Measurements from ENCODE around the gene CA14.
"Not testable (repeated sequence)": the region's sequence is repeated elsewhere in the genome, so short reads cannot be mapped to it uniquely, and the experiment has no call there.

CA14 gene

GRCh38 chr1:150236614-150237100 is 20.9 kb upstream of the CA14 start:
- DNase-seq, result no peak

GRCh38 chr1:150237176-150237575 is 20.4 kb upstream of the CA14 start:
- not testable (repeated sequence) for DNase-seq

GRCh38 chr1:150237746-150238145 is 19.8 kb upstream of the CA14 start:
- no peak for DNase-seq

GRCh38 chr1:150243003-150243402 is 14.6 kb upstream of the CA14 start:
- DNase-seq, result no peak

- no peak for DNase-seq
These were observed 7.6 kb upstream of the CA14 start for GRCh38 chr1:150249936-150250335.

- no peak for DNase-seq
These were observed 1.4 kb upstream of the CA14 start for GRCh38 chr1:150256198-150256553.

GRCh38 chr1:150256554-150257341 is 826 bp upstream of the CA14 start:
- no peak for DNase-seq

- DNase-seq, result no peak
These were observed 1.6 kb downstream of the CA14 start for GRCh38 chr1:150259217-150259616.

GRCh38 chr1:150259758-150260669 is 2.4 kb downstream of the CA14 start:
- no peak for DNase-seq

GRCh38 chr1:150261367-150261766 is 3.8 kb downstream of the CA14 start:
- no peak for DNase-seq

- no peak for DNase-seq
These were observed 5.1 kb downstream of the CA14 start for GRCh38 chr1:150262388-150263320.

- no peak for DNase-seq
These were observed 6.0 kb downstream of the CA14 start for GRCh38 chr1:150263549-150263948.

- DNase-seq, result no peak
These were observed 10.3 kb downstream of the CA14 start for GRCh38 chr1:150267896-150268295.

- DNase-seq, result peak; percentile 58
These were observed 10.7 kb downstream of the CA14 start for GRCh38 chr1:150268340-150268704.

GRCh38 chr1:150268705-150269403 is 11.3 kb downstream of the CA14 start, which contains the start of gene APH1A:
TSS of gene APH1A (minus strand) at chr1:150269016. CDS start at chr1:150268810, 206 bp downstream.
- peak; percentile 90 for DNase-seq

GRCh38 chr1:150269451-150269850 is 11.9 kb downstream of the CA14 start:
- DNase-seq, result no peak

GRCh38 chr1:150271291-150271959 is 13.9 kb downstream of the CA14 start:
- no peak for DNase-seq

- no peak for DNase-seq
These were observed 15.7 kb downstream of the CA14 start for GRCh38 chr1:150273311-150273710.

- no peak for DNase-seq
These were observed 22.6 kb downstream of the CA14 start for GRCh38 chr1:150280138-150280707.

- peak; percentile 29 for DNase-seq
These were observed 23.7 kb downstream of the CA14 start for GRCh38 chr1:150281221-150281757.
